GM19397 (cell line): Measurements from ENCODE around the gene TPM4.
"Not testable (repeated sequence)": the region's sequence is repeated elsewhere in the genome, so short reads cannot be mapped to it uniquely, and the experiment has no call there.

ENCODE experiments used
- ATAC-seq: cut with Tn5 transposase; IDR thresholded peaks from one replicate; pipeline ENCODE4 v1.9.1; 2021; ENCODE audit warnings: mild to moderate bottlenecking, moderate library complexity; ENCODE audit not compliant: unreplicated experiment

TPM4 gene

GRCh38 chr19:16070366-16070990 lies 5.8 kb upstream of the TPM4 start:
- ATAC-seq: peak; percentile 39

GRCh38 chr19:16071072-16071691 lies 5.1 kb upstream of the TPM4 start:
- no peak for ATAC-seq

GRCh38 chr19:16073481-16073880 lies 2.8 kb upstream of the TPM4 start:
- no peak for ATAC-seq

GRCh38 chr19:16073988-16074387 lies 2.3 kb upstream of the TPM4 start:
- no peak for ATAC-seq

GRCh38 chr19:16074488-16075365 lies 1.6 kb upstream of the TPM4 start:
- no peak for ATAC-seq

- ATAC-seq: no peak
Observed at GRCh38 chr19:16075430-16076153, 703 bp upstream of the TPM4 start.

GRCh38 chr19:16076958-16077611 lies 790 bp downstream of the TPM4 start:
- ATAC-seq: no peak

GRCh38 chr19:16077984-16078758 lies 1.9 kb downstream of the TPM4 start:
- no peak for ATAC-seq

GRCh38 chr19:16078759-16079707 lies 2.7 kb downstream of the TPM4 start:
- ATAC-seq: no peak

GRCh38 chr19:16084067-16084685 lies 7.9 kb downstream of the TPM4 start:
- ATAC-seq: no peak

GRCh38 chr19:16085115-16085514 lies 8.8 kb downstream of the TPM4 start:
- ATAC-seq: no peak

- not testable (repeated sequence) for ATAC-seq
Observed at GRCh38 chr19:16087404-16087803, 11.1 kb downstream of the TPM4 start.

- ATAC-seq: no peak
Observed at GRCh38 chr19:16087940-16088339, 11.6 kb downstream of the TPM4 start.

- ATAC-seq: no peak
Observed at GRCh38 chr19:16088351-16089009, 12.2 kb downstream of the TPM4 start.

- ATAC-seq: no peak
Observed at GRCh38 chr19:16089010-16089846, 12.9 kb downstream of the TPM4 start.

- ATAC-seq: no peak
Observed at GRCh38 chr19:16091546-16092475, 15.5 kb downstream of the TPM4 start.
